H1 (cell line): ENCODE results near the gene FSD1L. TPM values are rescaled to one million over a fixed set of nuclear protein-coding genes. Genes with fewer than 3 reads are reported as not detected.

Experiments
- KDM4A ChIP-seq: IDR thresholded peaks from one replicate; pipeline ENCODE4 v1.7.1; 2012; ENCODE audit warnings: low read depth, mild to moderate bottlenecking, moderate library complexity, low read length, inconsistent platforms; ENCODE audit not compliant: severe bottlenecking
- SIRT6 ChIP-seq: IDR thresholded peaks from one replicate; pipeline ENCODE4 v1.7.1; 2012; ENCODE audit warnings: low read length, inconsistent platforms
- SP2 ChIP-seq: IDR thresholded peaks from 2 replicates; pipeline ENCODE4 v1.6.1; 2012; ENCODE audit warnings: mild to moderate bottlenecking, low read length, inconsistent platforms
- TCF12 ChIP-seq: IDR thresholded peaks from 2 replicates; pipeline ENCODE4 v1.6.1; 2011; ENCODE audit warnings: low read depth, mild to moderate bottlenecking, low read length
- polyA plus RNA-seq, 7 experiments: library from polyadenylated mRNA; depleted of rRNA in 3 of 7; stranded (reverse) in 5 of 7; unstranded in 2 of 7; fragments of >200 nt in 5 of 7; fragments of 200-250 nt in 2 of 7; gene quantifications; 1 replicate in 5 of 7; 2 replicates in 1 of 7; 4 replicates in 1 of 7; pipeline versions ENCODE4 v1.2.1 to v1.2.3, GENCODE V29; 2011 to 2013; ENCODE audit warnings: missing spikeins in 2 of 7, mixed read lengths in 2 of 7
- total RNA-seq: library from RNA; stranded (reverse); fragmentation: NEBNext Ultra II Directional; extraction: Animal tissue kit (Norgen Biotek cat#: 25700); gene quantifications from 2 replicates; pipeline ENCODE4 v1.2.1, GENCODE V29; 2021
- TF ChIP-seq, protein P1 (sequence below), 3 experiments: IDR thresholded peaks; 1 replicate in 2 of 3; 2 replicates in 1 of 3; pipeline versions ENCODE4 v1.5.1 to v1.6.1; 2011; ENCODE audit warnings: low read length in 3 of 3, mild to moderate bottlenecking in 3 of 3, inconsistent platforms in 2 of 3, low read depth in 1 of 3, moderate library complexity in 1 of 3; ENCODE audit not compliant: insufficient read depth in 1 of 3; ENCODE audit errors: control extremely low read depth in 1 of 3

The FSD1L gene
- total and polyA plus RNA-seq, 2 of the 8 experiments (the other 6 are each of a cell fraction or from before 2014, with no cell fraction given) = 0.91 to 4.8 TPM

DNA sequence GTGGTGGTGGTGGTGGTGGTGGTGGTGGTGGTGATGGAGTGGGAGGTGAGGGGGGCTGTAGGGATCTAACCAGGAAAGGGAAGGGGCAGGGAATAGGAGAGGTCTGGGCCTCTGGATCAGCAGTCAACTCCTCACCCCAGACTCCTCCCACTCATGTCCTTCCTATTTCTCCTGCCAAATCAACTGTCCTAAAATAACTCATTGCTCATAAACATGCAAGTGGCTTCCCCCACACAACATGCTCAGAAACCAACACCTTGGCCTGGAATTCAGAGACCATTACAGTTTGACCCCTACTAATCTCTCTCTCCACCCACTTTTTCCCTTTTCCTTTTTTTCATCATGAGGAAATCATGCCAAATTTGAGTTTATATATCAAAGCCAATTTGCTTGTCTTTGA is 8.4 kb upstream of the FSD1L start (continued):
- TF ChIP-seq SIRT6 (no peak), TCF12 (no peak), KDM4A (no peak), SP2 (no peak)
- TF ChIP-seq, protein P1, sequence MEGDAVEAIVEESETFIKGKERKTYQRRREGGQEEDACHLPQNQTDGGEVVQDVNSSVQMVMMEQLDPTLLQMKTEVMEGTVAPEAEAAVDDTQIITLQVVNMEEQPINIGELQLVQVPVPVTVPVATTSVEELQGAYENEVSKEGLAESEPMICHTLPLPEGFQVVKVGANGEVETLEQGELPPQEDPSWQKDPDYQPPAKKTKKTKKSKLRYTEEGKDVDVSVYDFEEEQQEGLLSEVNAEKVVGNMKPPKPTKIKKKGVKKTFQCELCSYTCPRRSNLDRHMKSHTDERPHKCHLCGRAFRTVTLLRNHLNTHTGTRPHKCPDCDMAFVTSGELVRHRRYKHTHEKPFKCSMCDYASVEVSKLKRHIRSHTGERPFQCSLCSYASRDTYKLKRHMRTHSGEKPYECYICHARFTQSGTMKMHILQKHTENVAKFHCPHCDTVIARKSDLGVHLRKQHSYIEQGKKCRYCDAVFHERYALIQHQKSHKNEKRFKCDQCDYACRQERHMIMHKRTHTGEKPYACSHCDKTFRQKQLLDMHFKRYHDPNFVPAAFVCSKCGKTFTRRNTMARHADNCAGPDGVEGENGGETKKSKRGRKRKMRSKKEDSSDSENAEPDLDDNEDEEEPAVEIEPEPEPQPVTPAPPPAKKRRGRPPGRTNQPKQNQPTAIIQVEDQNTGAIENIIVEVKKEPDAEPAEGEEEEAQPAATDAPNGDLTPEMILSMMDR (IDR thresholded peaks at IDR 0.05; ENCODE audit: control extremely low read depth in 1 of 3, insufficient read depth in 1 of 3, low read depth in 1 of 3, low read length in 3 of 3) = no peak
